ENCODE measurements around the gene TLK1. TPM values are rescaled to one million over a fixed set of nuclear protein-coding genes. Genes with fewer than 3 reads are reported as not detected.

TLK1 gene
- total RNA-seq, 2 donors from 2014 or later, result 85.4 to 85.8 TPM

GRCh38 chr2:171150694-171151285 lies 9.9 kb downstream of the TLK1 start:
- no peaks in the 10 kb centered on the region for H3K4me1 ChIP-seq (ENCODE audit: control insufficient read depth, insufficient read depth, low read length)
- Mint-ChIP-seq H3K27ac (no peak overlapping the region), H3K4me3 (no peak overlapping the region), H3K9me3 (peaks cover 3% of the 10 kb centered on the region), H3K36me3 (ENCODE audit: low read depth) (peaks cover 11% of the 10 kb centered on the region), H3K4me1 (peaks cover 11% of the 10 kb centered on the region), H3K27me3 (ENCODE audit: insufficient read depth) (no peaks in the 10 kb centered on the region)
- no peak overlapping the region for H3K4me3 ChIP-seq (ENCODE audit: low read length)
- no peaks in the 10 kb centered on the region for H3K27me3 ChIP-seq (ENCODE audit: control insufficient read depth, insufficient read depth, low read length, poor library complexity, severe bottlenecking)
- WGBS, 2 experiments (ENCODE audit: insufficient coverage in 1 of 2, insufficient read length in 1 of 2), result 91 to 96% methylated on average over 5 to 9 of the region's 9 CpGs
- no peak overlapping the region for H3K9ac ChIP-seq (ENCODE audit: extremely low read depth, low read length, poor library complexity, severe bottlenecking)
- no peaks in the 10 kb centered on the region for H3K9me3 ChIP-seq (ENCODE audit: control insufficient read depth, low read length)
- DNase-seq, result no peak
- H3K36me3 ChIP-seq (ENCODE audit: control insufficient read depth, insufficient read depth, low read length), result no peaks in the 10 kb centered on the region
- TF ChIP-seq, protein P1, sequence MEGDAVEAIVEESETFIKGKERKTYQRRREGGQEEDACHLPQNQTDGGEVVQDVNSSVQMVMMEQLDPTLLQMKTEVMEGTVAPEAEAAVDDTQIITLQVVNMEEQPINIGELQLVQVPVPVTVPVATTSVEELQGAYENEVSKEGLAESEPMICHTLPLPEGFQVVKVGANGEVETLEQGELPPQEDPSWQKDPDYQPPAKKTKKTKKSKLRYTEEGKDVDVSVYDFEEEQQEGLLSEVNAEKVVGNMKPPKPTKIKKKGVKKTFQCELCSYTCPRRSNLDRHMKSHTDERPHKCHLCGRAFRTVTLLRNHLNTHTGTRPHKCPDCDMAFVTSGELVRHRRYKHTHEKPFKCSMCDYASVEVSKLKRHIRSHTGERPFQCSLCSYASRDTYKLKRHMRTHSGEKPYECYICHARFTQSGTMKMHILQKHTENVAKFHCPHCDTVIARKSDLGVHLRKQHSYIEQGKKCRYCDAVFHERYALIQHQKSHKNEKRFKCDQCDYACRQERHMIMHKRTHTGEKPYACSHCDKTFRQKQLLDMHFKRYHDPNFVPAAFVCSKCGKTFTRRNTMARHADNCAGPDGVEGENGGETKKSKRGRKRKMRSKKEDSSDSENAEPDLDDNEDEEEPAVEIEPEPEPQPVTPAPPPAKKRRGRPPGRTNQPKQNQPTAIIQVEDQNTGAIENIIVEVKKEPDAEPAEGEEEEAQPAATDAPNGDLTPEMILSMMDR (conservative IDR thresholded peaks at IDR 0.05), result no peak
- no peak overlapping the region for H3K27ac ChIP-seq (ENCODE audit: low read depth, low read length)

- H3K27me3 Mint-ChIP-seq (ENCODE audit: insufficient read depth), result no peaks in the 10 kb centered on the region
- H3K4me3 ChIP-seq (ENCODE audit: low read length), result no peak overlapping the region
- 96% methylated on average over 4 of the region's 4 CpGs; no CpG with 5 or more reads in 1 of the 2 experiments for WGBS, 2 experiments (ENCODE audit: insufficient coverage in 1 of 2, insufficient read length in 1 of 2)
These were observed 10.6 kb downstream of the TLK1 start for GRCh38 chr2:171149986-171150693.

GRCh38 chr2:171149171-171149938 lies 11.3 kb downstream of the TLK1 start:
- Histone ChIP-seq H3K27ac (ENCODE audit: low read depth, low read length) (no peak overlapping the region), H3K9me3 (ENCODE audit: control insufficient read depth, low read length) (no peaks in the 10 kb centered on the region), H3K4me3 (ENCODE audit: low read length) (no peak overlapping the region), H3K9ac (ENCODE audit: extremely low read depth, low read length, poor library complexity, severe bottlenecking) (no peak overlapping the region), H3K27me3 (ENCODE audit: control insufficient read depth, insufficient read depth, low read length, poor library complexity, severe bottlenecking) (no peaks in the 10 kb centered on the region), H3K4me1 (ENCODE audit: control insufficient read depth, insufficient read depth, low read length) (no peaks in the 10 kb centered on the region), H3K36me3 (ENCODE audit: control insufficient read depth, insufficient read depth, low read length) (no peaks in the 10 kb centered on the region)
- H3K27ac Mint-ChIP-seq, result no peak overlapping the region
- no peak overlapping the region for H3K4me3 Mint-ChIP-seq
- H3K9me3 Mint-ChIP-seq, result peaks cover 5% of the 10 kb centered on the region
- H3K4me1 Mint-ChIP-seq, result peaks cover 5% of the 10 kb centered on the region
- TF ChIP-seq, protein P1 (conservative IDR thresholded peaks at IDR 0.05), result no peak
- H3K36me3 Mint-ChIP-seq (ENCODE audit: low read depth), result peaks cover 18% of the 10 kb centered on the region
- no peaks in the 10 kb centered on the region for H3K27me3 Mint-ChIP-seq (ENCODE audit: insufficient read depth)
- whole genome bisulfite sequencing, 2 experiments (ENCODE audit: insufficient coverage in 1 of 2, insufficient read length in 1 of 2), result 99 to 100% methylated on average over 1 to 3 of the region's 3 CpGs
- no peak for DNase-seq

More at GRCh38 chr2:171149986-171150693, 10.6 kb downstream of the TLK1 start:
- Histone ChIP-seq H3K27me3 (ENCODE audit: control insufficient read depth, insufficient read depth, low read length, poor library complexity, severe bottlenecking) (no peaks in the 10 kb centered on the region), H3K9me3 (ENCODE audit: control insufficient read depth, low read length) (no peaks in the 10 kb centered on the region), H3K27ac (ENCODE audit: low read depth, low read length) (no peak overlapping the region), H3K36me3 (ENCODE audit: control insufficient read depth, insufficient read depth, low read length) (no peaks in the 10 kb centered on the region), H3K4me1 (ENCODE audit: control insufficient read depth, insufficient read depth, low read length) (no peaks in the 10 kb centered on the region), H3K9ac (ENCODE audit: extremely low read depth, low read length, poor library complexity, severe bottlenecking) (no peak overlapping the region)
- Mint-ChIP-seq H3K27ac (peak overlapping the region; percentile 20), H3K4me1 (peaks cover 7% of the 10 kb centered on the region), H3K36me3 (ENCODE audit: low read depth) (peaks cover 14% of the 10 kb centered on the region), H3K9me3 (peaks cover 3% of the 10 kb centered on the region), H3K4me3 (no peak overlapping the region)
- DNase-seq, result no peak
- TF ChIP-seq, protein P1 (conservative IDR thresholded peaks at IDR 0.05), result no peak

Data from endodermal cell (in vitro differentiated cells).